Endothelial cell of umbilical vein (primary cell): ENCODE data around the gene LMLN. TPM values are rescaled to one million over a fixed set of nuclear protein-coding genes. Genes with fewer than 3 reads are reported as not detected.

Experiments
- BruUV-seq: library from RNA; stranded (reverse); fragments of 400-500 nt; replicated peaks from 2 replicates; lab custom pipeline; 2021; lab: Mats Ljungman, UMichigan
- CTCF ChIA-PET: fragments of 300-600, 350-600 bp; sonication (Branson Sonifier 250); formaldehyde crosslinking; loops from one replicate; lab custom pipeline; 2021; ENCODE audit warnings: antibody characterized with exemption, inconsistent platforms; lab: Charles Lee
- POLR2A ChIA-PET: fragments of 300-600, 350-600 bp; sonication (Branson Sonifier 250); formaldehyde crosslinking; loops from one replicate; lab custom pipeline; 2021; ENCODE audit warnings: antibody characterized with exemption, inconsistent platforms; lab: Charles Lee
- DNase-seq: peaks from one replicate; pipeline ENCODE4 v3.0.0-alpha.2; 2011; ENCODE audit warnings: low read depth, low spot score
- FAIRE-seq: peaks from 2 replicates; lab custom pipeline; 2011; peaks lifted over from hg19 to GRCh38; lab: Jason Lieb, UNC
- H2AFZ ChIP-seq: 2 replicates; pipeline ENCODE4 v1.6.0; 2012; ENCODE audit warnings: low read depth, low read length, control low read depth, inconsistent platforms
- H3K27ac ChIP-seq: 2 replicates; pipeline ENCODE4 v1.5.1; 2011; ENCODE audit warnings: low read depth, mild to moderate bottlenecking, control low read depth, low read length, moderate library complexity; ENCODE audit not compliant: insufficient read depth
- H3K27me3 ChIP-seq, 2 experiments: 2 replicates each; pipeline versions ENCODE4 v1.6.0 to v1.6.1; 2011; ENCODE audit warnings: low read length in 2 of 2, mixed read lengths in 1 of 2; ENCODE audit not compliant: control insufficient read depth in 2 of 2, insufficient read depth in 2 of 2
- H3K36me3 ChIP-seq, 2 experiments: 2 replicates in 1 of 2; 3 replicates in 1 of 2; pipeline ENCODE4 v1.5.1; 2011; ENCODE audit warnings: low read length in 2 of 2, mild to moderate bottlenecking in 1 of 2, moderate library complexity in 1 of 2; ENCODE audit not compliant: control insufficient read depth in 2 of 2, insufficient read depth in 2 of 2; ENCODE audit errors: extremely low read depth in 1 of 2
- H3K4me1 ChIP-seq: 3 replicates; pipeline ENCODE4 v1.5.1; 2011; ENCODE audit warnings: mild to moderate bottlenecking, low read length; ENCODE audit not compliant: control insufficient read depth, insufficient read depth; ENCODE audit errors: extremely low read depth
- H3K4me2 ChIP-seq: 2 replicates; pipeline ENCODE4 v1.6.1; 2011; ENCODE audit warnings: low read length, control low read depth, mixed read lengths; ENCODE audit not compliant: insufficient read depth
- H3K4me3 ChIP-seq, 3 experiments: fragments of 200-600 bp in 1 of 3; sonication (generic), shearing (Covaris generic) in 1 of 3; replicated peaks in 1 of 3; 2 replicates each; pipeline ENCODE4 v1.5.1; 2011 to 2016; ENCODE audit warnings: control low read depth in 3 of 3, low read length in 3 of 3, mild to moderate bottlenecking in 2 of 3, inconsistent platforms in 1 of 3, low read depth in 1 of 3, moderate library complexity in 1 of 3; ENCODE audit not compliant: insufficient read depth in 1 of 3
- H3K79me2 ChIP-seq: 2 replicates; pipeline ENCODE4 v1.6.0; 2012; ENCODE audit warnings: low read length, inconsistent platforms; ENCODE audit not compliant: control insufficient read depth, insufficient read depth
- H3K9ac ChIP-seq: replicated peaks from 2 replicates; pipeline ENCODE3; 2011; ENCODE audit warnings: low read length, control low read depth; ENCODE audit not compliant: insufficient read depth; ENCODE audit errors: extremely low read depth
- H3K9me1 ChIP-seq: replicated peaks from 3 replicates; pipeline ENCODE4 v1.6.0; 2011; ENCODE audit warnings: mild to moderate bottlenecking, low read length; ENCODE audit not compliant: control insufficient read depth, insufficient read depth; ENCODE audit errors: extremely low read depth
- H3K9me3 ChIP-seq: replicated peaks from 2 replicates; pipeline ENCODE4 v1.5.1; 2012; ENCODE audit warnings: low read length, inconsistent platforms; ENCODE audit not compliant: control insufficient read depth, insufficient read depth
- H4K20me1 ChIP-seq: replicated peaks from 2 replicates; pipeline ENCODE3; 2011; ENCODE audit warnings: mild to moderate bottlenecking, low read length; ENCODE audit not compliant: control insufficient read depth, insufficient read depth; ENCODE audit errors: extremely low read depth
- CTCF ChIP-seq, 2 donors: IDR thresholded peaks; 1 replicate in 1 of 2; 2 replicates in 1 of 2; pipeline ENCODE4 v1.5.1; 2011; ENCODE audit warnings: low read length in 2 of 2, mild to moderate bottlenecking in 2 of 2, moderate library complexity in 2 of 2, control low read depth in 1 of 2, inconsistent platforms in 1 of 2, low read depth in 1 of 2; ENCODE audit not compliant: insufficient read depth in 1 of 2; ENCODE audit errors: extremely low read depth in 1 of 2
- EZH2 ChIP-seq: IDR thresholded peaks from 2 replicates; pipeline ENCODE4 v1.6.1; 2012; ENCODE audit warnings: borderline replicate concordance, low read depth, mild to moderate bottlenecking, moderate library complexity, low read length, inconsistent platforms; ENCODE audit not compliant: severe bottlenecking
- FOS ChIP-seq: IDR thresholded peaks from 2 replicates; pipeline ENCODE4 v1.6.1; 2011; ENCODE audit warnings: mild to moderate bottlenecking, low read length, moderate library complexity, borderline replicate concordance; ENCODE audit not compliant: insufficient read depth
- GATA2 ChIP-seq: IDR thresholded peaks from 2 replicates; pipeline ENCODE4 v1.7.0; 2011; ENCODE audit warnings: low read depth, mild to moderate bottlenecking, moderate library complexity, mixed read lengths, low read length; ENCODE audit not compliant: insufficient read length, insufficient read depth
- JUN ChIP-seq: IDR thresholded peaks from 2 replicates; pipeline ENCODE4 v1.6.1; 2011; ENCODE audit warnings: borderline replicate concordance, low read depth; ENCODE audit not compliant: insufficient read length, insufficient read depth
- MAX ChIP-seq: IDR thresholded peaks from 2 replicates; pipeline ENCODE4 v1.6.1; 2011; ENCODE audit not compliant: insufficient read depth, insufficient read length
- MYC ChIP-seq: IDR thresholded peaks from one replicate; pipeline ENCODE4 v1.6.1; 2011; ENCODE audit warnings: mild to moderate bottlenecking, low read depth, low read length
- POLR2A ChIP-seq: IDR thresholded peaks from 2 replicates; pipeline ENCODE4 v1.6.1; 2012; ENCODE audit warnings: low read depth, mild to moderate bottlenecking, control low read depth, low read length
- POLR2AphosphoS5 ChIP-seq: IDR thresholded peaks from 2 replicates; pipeline ENCODE4 v1.6.1; 2012; ENCODE audit warnings: low read depth, mild to moderate bottlenecking, control low read depth, low read length, moderate library complexity; ENCODE audit not compliant: insufficient read depth
- dilution Hi-C: fragments of 300-500 bp; cut with MboI; formaldehyde crosslinking; loops from one replicate; pipeline ENCODE4 v1.15.0; 2019; ENCODE audit warnings: low sequenced_read_pairs; ENCODE audit not compliant: extremely low pct_ligation_motif_present
- intact Hi-C: fragments of 100-400 bp; cut with micrococcal nuclease; formaldehyde crosslinking; loops from one replicate; pipeline ENCODE4 v1.10.0; 2022
- polyA plus RNA-seq, 4 experiments: library from polyadenylated mRNA; depleted of rRNA in 3 of 4; stranded (reverse) in 3 of 4; unstranded in 1 of 4; fragments of >200 nt; gene quantifications; 2 replicates each; pipeline versions ENCODE4 v1.2.1 to v1.2.3, GENCODE V29; 2011 to 2012; ENCODE audit warnings: missing spikeins in 1 of 4
- total RNA-seq: library from RNA; stranded (reverse); gene quantifications from 2 replicates; pipeline ENCODE4 v1.2.3, GENCODE V29; 2021

Gene LMLN
- total and polyA plus RNA-seq, 2 donors (not counting 3 experiments of a cell fraction or from before 2014, with no cell fraction given): 4.8 to 6.5 TPM

- H2AFZ ChIP-seq: no peak overlapping the region
- intact Hi-C loops: no loop called here
- H3K4me1 ChIP-seq: no peaks in the 10 kb centered on the region
- no peaks in the 10 kb centered on the region for H3K27me3 ChIP-seq
- FAIRE-seq: no peak
- TF ChIP-seq MAX: no peak
- no peak for TF ChIP-seq MYC
- TF ChIP-seq POLR2A: no peak
- TF ChIP-seq EZH2: no peak
- no peak for TF ChIP-seq POLR2AphosphoS5
- ChIA-PET POLR2A (no interaction called here), CTCF (no interaction called here)
- no peaks in the 10 kb centered on the region for H4K20me1 ChIP-seq
- DNase-seq: no peak
- no peaks in the 10 kb centered on the region for H3K36me3 ChIP-seq
- H3K4me3 ChIP-seq: no peak overlapping the region
- no peaks in the 10 kb centered on the region for H3K9me3 ChIP-seq
- no TSS peak for BruUV-seq
- dilution Hi-C loops: no loop called here
- no peaks in the 10 kb centered on the region for H3K9me1 ChIP-seq
- no peak overlapping the region for H3K4me2 ChIP-seq
- no peak overlapping the region for H3K27ac ChIP-seq
- no peak overlapping the region for H3K9ac ChIP-seq
- no peaks in the 10 kb centered on the region for H3K79me2 ChIP-seq
These were observed 37.9 kb downstream of the LMLN start for GRCh38 chr3:197997936-197998335.

GRCh38 chr3:198017090-198017489 lies 57.1 kb downstream of the LMLN start:
- Histone ChIP-seq H3K4me2 (no peak overlapping the region), H3K36me3 (no peaks in the 10 kb centered on the region), H2AFZ (no peak overlapping the region), H3K9ac (no peak overlapping the region), H3K27me3 (no peaks in the 10 kb centered on the region), H3K9me3 (no peaks in the 10 kb centered on the region), H4K20me1 (no peaks in the 10 kb centered on the region), H3K27ac (no peak overlapping the region), H3K79me2 (no peaks in the 10 kb centered on the region), H3K4me1 (no peaks in the 10 kb centered on the region), H3K9me1 (no peaks in the 10 kb centered on the region), H3K4me3 (no peak overlapping the region)
- dilution Hi-C loops: no loop called here
- BruUV-seq: no TSS peak
- TF ChIP-seq JUN (no peak), FOS (no peak), CTCF (IDR thresholded peaks at IDR 0.05; ENCODE audit: extremely low read depth in 1 of 2, insufficient read depth in 1 of 2, low read depth in 1 of 2, low read length in 2 of 2) (no peak), POLR2AphosphoS5 (no peak), MYC (no peak), GATA2 (no peak), POLR2A (no peak), MAX (no peak)
- FAIRE-seq (no peak), DNase-seq (no peak)
- intact Hi-C loops: no loop called here
- ChIA-PET POLR2A (no interaction called here), CTCF (interaction anchor here (1.7 kb wide), 1 partner anchor 14 kb away, joined by 4 read pairs; no protein-coding TSS in a partner anchor)
